ENCODE data around the gene C2CD4C.
"Not testable (repeated sequence)": the region's sequence is repeated elsewhere in the genome, so short reads cannot be mapped to it uniquely, and the experiment has no call there.

C2CD4C gene

GRCh38 chr19:383922-384798, 24.8 kb downstream of the C2CD4C start:
- DNase-seq (ENCODE audit: low read depth in 3 of 3): no peak

GRCh38 chr19:383040-383439, 25.9 kb downstream of the C2CD4C start:
- DNase-seq (ENCODE audit: low read depth in 3 of 3): no peak

DNA sequence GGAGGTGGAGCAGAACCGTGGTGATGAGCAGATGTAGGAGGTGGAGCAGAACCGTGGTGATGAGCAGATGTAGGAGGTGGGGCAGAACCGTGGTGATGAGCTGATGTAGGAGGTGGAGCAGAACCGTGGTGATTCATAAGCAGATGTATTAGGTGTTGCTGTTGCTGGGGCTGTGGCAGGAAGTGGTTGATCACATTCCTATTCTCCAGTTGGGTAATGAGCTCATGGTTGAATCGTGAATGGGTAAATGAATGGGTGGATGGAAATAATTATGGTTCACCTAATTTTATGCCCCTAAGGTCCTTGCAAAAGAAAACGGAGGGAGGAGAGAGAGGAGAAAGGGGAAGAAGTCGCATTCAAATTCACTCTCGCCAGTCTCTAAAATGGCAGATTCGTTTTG, 26.4 kb downstream of the C2CD4C start:
- peak; percentile 9 to 47 (median 37) for DNase-seq (ENCODE audit: low read depth in 3 of 3)

GRCh38 chr19:381901-382300, 27.0 kb downstream of the C2CD4C start:
- not testable (repeated sequence) for DNase-seq (ENCODE audit: low read depth in 3 of 3)

DNA sequence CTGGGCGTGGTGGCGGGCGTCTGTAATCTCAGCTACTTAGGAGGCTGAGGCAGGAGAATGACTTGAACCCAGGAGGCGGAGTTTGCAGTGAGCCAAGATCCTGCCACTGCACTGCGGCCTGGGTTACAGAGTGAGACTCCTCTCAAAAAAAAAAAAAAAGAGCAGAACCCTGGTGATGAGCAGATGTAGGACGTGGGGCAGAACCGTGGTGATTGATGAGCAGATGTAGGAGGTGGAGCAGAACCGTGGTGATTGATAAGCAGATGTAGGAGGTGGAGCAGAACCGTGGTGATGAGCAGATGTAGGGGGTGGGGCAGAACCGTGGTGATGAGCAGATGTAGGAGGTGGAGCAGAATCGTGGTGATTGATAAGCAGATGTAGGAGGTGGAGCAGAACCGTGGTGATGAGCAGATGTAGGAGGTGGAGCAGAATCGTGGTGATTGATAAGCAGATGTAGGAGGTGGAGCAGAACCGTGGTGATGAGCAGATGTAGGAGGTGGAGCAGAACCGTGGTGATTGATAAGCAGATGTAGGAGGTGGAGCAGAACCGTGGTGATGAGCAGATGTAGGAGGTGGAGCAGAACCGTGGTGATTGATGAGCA, 28.2 kb downstream of the C2CD4C start:
- DNase-seq (ENCODE audit: low read depth in 3 of 3): not testable (repeated sequence)

DNA sequence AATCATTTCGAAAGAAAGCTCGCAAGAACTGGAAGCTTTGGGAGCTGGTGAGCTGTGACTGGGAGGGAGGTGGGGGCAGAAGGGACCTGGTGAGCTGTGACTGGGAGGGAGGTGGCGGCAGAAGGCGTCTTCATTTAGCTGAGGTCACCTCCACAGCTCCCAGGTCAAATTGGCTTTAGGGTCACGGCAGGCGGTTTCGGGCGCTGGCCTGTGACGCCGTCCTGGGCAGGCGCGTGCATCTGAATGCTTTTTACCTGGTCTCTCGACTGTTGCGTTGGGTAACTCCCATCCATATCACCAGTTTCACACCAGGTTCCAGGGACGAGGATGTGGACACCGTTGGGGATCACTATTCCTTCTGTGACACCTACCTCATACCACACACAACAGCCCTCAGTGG, 29.2 kb downstream of the C2CD4C start:
- DNase-seq (ENCODE audit: low read depth in 3 of 3): no peak

GRCh38 chr19:378706-379105, 30.2 kb downstream of the C2CD4C start:
- no peak for DNase-seq (ENCODE audit: low read depth in 3 of 3)

DNA sequence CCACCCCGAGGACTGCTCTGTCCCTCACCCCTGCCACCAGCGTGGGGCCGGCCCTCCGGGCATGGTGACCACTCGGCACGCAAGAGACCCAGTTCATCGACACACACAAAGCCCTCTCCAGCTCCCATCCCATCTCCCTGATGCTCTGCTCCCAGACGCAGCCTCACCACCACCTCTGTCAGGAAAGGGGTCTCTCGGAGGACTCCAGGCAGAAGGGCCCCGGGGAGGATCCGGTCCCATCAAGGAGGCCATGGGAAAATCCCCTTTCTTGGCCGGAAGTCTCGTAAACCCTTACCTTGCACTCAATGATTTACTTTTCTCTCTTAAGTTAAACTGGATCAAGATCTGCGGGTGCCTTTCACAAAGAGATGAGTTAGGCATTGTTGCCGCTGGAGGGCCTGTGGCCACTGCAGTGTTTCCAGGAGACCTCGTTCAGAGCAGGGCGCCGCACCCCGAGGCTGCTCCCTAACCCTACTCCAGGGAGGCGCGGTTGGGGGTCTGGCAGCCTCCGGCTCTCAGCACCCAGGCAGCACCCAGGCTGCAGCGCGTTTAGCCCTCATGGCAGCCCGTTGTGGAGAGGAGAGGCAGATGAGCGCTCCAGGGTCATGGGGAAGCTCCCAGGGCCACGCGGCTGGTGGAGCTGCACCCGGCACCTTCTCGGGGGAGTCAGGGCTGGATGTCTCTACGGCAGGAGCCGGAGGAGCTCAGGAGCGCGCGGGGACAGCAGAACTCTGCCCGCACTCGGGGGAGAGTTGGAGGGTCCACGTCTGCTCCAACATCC, 31.0 kb downstream of the C2CD4C start:
- DNase-seq (ENCODE audit: low read depth in 3 of 3): no peak

GRCh38 chr19:376111-376470, 32.9 kb downstream of the C2CD4C start:
- no peak for DNase-seq (ENCODE audit: low read depth in 3 of 3)

- DNase-seq (ENCODE audit: low read depth in 3 of 3): no peak
These were observed 33.4 kb downstream of the C2CD4C start for GRCh38 chr19:375395-376110.

- no peak for DNase-seq (ENCODE audit: low read depth in 3 of 3)
These were observed 34.1 kb downstream of the C2CD4C start for GRCh38 chr19:374886-375235.

GRCh38 chr19:374183-374885, 34.6 kb downstream of the C2CD4C start:
- no peak for DNase-seq (ENCODE audit: low read depth in 3 of 3)

GRCh38 chr19:373391-374182, 35.4 kb downstream of the C2CD4C start:
- DNase-seq (ENCODE audit: low read depth in 3 of 3): no peak

- no peak for DNase-seq (ENCODE audit: low read depth in 3 of 3)
These were observed 36.5 kb downstream of the C2CD4C start for GRCh38 chr19:372306-372890.

GRCh38 chr19:371501-372168, 37.3 kb downstream of the C2CD4C start:
- no peak for DNase-seq (ENCODE audit: low read depth in 3 of 3)

DNA sequence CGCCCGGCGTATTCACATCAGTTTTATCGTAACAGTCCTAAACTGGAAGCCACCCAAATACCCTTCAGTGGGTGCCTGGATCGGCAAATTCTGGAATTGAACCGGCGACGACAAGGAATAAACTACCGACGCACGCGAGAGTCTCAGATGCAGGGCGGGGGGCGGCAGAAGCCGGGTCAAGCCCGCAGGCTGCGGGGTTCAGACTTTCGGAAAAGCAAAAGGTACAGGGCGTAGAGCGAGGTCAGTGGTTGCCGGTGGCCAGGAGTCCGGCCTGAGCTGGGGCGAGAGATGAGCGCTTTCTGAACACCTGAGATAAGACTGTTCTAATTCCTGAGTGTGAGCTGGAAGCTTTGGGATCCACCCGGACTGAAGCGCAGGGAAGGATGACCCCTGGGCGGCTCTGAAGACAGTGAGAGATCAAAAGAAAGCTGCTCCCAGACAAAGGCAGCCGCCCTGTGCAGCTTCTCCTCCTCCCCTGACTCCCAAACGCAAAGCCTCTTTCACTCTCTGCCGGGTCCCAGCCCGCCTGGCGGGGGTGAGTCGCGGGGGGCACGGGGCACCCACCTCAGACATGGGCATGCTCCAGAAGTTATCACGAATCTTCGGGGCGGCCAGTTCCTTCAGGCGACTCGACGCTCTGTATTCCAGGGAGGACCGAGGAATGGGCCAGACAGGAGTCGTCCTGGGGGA, 38.2 kb downstream of the C2CD4C start:
- no peak for DNase-seq (ENCODE audit: low read depth in 3 of 3)

DNA sequence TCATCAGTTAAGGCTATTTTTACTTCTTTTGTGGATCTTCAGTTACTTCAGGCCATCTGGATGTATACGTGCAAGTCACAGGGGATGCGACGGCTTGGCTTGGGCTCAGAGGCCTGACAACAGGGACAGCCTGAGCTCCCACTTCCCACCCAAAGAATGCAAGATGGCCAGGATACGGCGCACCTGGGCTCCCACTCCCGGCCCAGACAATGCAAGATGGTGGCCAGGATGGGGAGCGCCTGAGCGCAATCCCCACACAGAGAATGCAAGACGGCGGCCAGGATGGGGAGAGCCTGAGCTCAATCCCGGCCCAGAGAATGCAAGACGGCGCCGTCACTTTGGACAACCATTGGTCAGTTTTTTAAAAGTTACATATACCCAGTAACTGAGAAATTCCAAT, 39.1 kb downstream of the C2CD4C start:
- DNase-seq (ENCODE audit: low read depth in 3 of 3): no peak

GRCh38 chr19:369256-369655, 39.7 kb downstream of the C2CD4C start:
- no peak for DNase-seq (ENCODE audit: low read depth in 3 of 3)

GRCh38 chr19:368630-369024, 40.3 kb downstream of the C2CD4C start:
- no peak for DNase-seq (ENCODE audit: low read depth in 3 of 3)
